Keratinocyte (primary cell): ENCODE measurements around the gene FUZ. TPM values are rescaled to one million over a fixed set of nuclear protein-coding genes. Genes with fewer than 3 reads are reported as not detected.

Source experiments
- DNase-seq: peaks from one replicate; pipeline ENCODE4 v3.0.0-alpha.2; 2011; ENCODE audit warnings: low read depth, missing footprints, low spot score
- FAIRE-seq: peaks from 2 replicates; lab custom pipeline; 2011; peaks lifted over from hg19 to GRCh38; lab: Jason Lieb, UNC
- H2AFZ ChIP-seq: 2 replicates; pipeline ENCODE4 v1.6.0; 2012; ENCODE audit warnings: low read length, control low read depth, inconsistent platforms; ENCODE audit not compliant: control insufficient read depth
- H3K27ac ChIP-seq: 2 replicates; pipeline ENCODE4 v1.5.1; 2011; ENCODE audit warnings: low read length; ENCODE audit not compliant: control insufficient read depth, insufficient read depth
- H3K27me3 ChIP-seq: 3 replicates; pipeline ENCODE4 v1.6.0; 2011; ENCODE audit warnings: low read length; ENCODE audit not compliant: control insufficient read depth, insufficient read depth; ENCODE audit errors: extremely low read depth
- H3K36me3 ChIP-seq, 2 experiments: 2 replicates in 1 of 2; 3 replicates in 1 of 2; pipeline ENCODE4 v1.5.1; 2011; ENCODE audit warnings: low read length in 2 of 2, mild to moderate bottlenecking in 1 of 2; ENCODE audit not compliant: control insufficient read depth in 2 of 2, insufficient read depth in 2 of 2; ENCODE audit errors: extremely low read depth in 1 of 2
- H3K4me1 ChIP-seq: 3 replicates; pipeline ENCODE4 v1.5.1; 2011; ENCODE audit warnings: low read length; ENCODE audit not compliant: control insufficient read depth, insufficient read depth; ENCODE audit errors: extremely low read depth
- H3K4me2 ChIP-seq: 3 replicates; pipeline ENCODE4 v1.6.0; 2011; ENCODE audit warnings: low read depth, low read length; ENCODE audit not compliant: control insufficient read depth, insufficient read depth; ENCODE audit errors: extremely low read depth
- H3K4me3 ChIP-seq, 3 experiments: fragments of 200-600 bp in 1 of 3; sonication (generic) in 1 of 3; 2 replicates in 2 of 3; 3 replicates in 1 of 3; pipeline ENCODE4 v1.5.1; 2011 to 2016; ENCODE audit warnings: low read length in 3 of 3, mild to moderate bottlenecking in 3 of 3, control low read depth in 2 of 3, inconsistent platforms in 1 of 3, low read depth in 1 of 3, mixed read lengths in 1 of 3, mixed run types in 1 of 3, moderate library complexity in 1 of 3; ENCODE audit not compliant: control insufficient read depth in 2 of 3, insufficient read depth in 2 of 3; ENCODE audit errors: extremely low read depth in 1 of 3
- H3K79me2 ChIP-seq: 2 replicates; pipeline ENCODE4 v1.6.0; 2012; ENCODE audit warnings: low read length; ENCODE audit not compliant: control insufficient read depth, insufficient read depth
- H3K9ac ChIP-seq: 3 replicates; pipeline ENCODE4 v1.6.0; 2011; ENCODE audit warnings: low read length; ENCODE audit not compliant: control insufficient read depth, insufficient read depth; ENCODE audit errors: extremely low read depth
- H3K9me1 ChIP-seq: 3 replicates; pipeline ENCODE4 v1.6.0; 2011; ENCODE audit warnings: low read length; ENCODE audit not compliant: control insufficient read depth, insufficient read depth; ENCODE audit errors: extremely low read depth
- H3K9me3 ChIP-seq: 2 replicates; pipeline ENCODE4 v1.5.1; 2012; ENCODE audit warnings: low read depth, low read length; ENCODE audit not compliant: control insufficient read depth
- H4K20me1 ChIP-seq: 3 replicates; pipeline ENCODE4 v1.6.0; 2011; ENCODE audit warnings: low read length; ENCODE audit not compliant: control insufficient read depth, insufficient read depth; ENCODE audit errors: extremely low read depth
- EZH2 ChIP-seq: IDR thresholded peaks from one replicate; pipeline ENCODE4 v1.6.1; 2012; ENCODE audit warnings: inconsistent platforms, mild to moderate bottlenecking, low read length, moderate library complexity
- dilution Hi-C: fragments of 300-500 bp; cut with MboI; formaldehyde crosslinking; loops from one replicate; pipeline ENCODE4 v1.7.0; 2020; ENCODE audit warnings: low sequenced_read_pairs; ENCODE audit not compliant: extremely low pct_ligation_motif_present
- polyA plus RNA-seq, 5 experiments: library from polyadenylated mRNA; depleted of rRNA in 3 of 5; stranded (reverse) in 3 of 5; stranded (forward) in 1 of 5; unstranded in 1 of 5; fragments of >200 nt; gene quantifications; 1 replicate in 1 of 5; 2 replicates in 3 of 5; 3 replicates in 1 of 5; pipeline versions ENCODE4 v1.2.1 to v1.2.3, GENCODE V29; 2011 to 2012; ENCODE audit warnings: missing spikeins in 2 of 5, low read depth in 1 of 5, low replicate concordance in 1 of 5
- TF ChIP-seq, protein P1 (sequence below), 3 experiments: IDR thresholded peaks in 1 of 3; conservative IDR thresholded peaks in 1 of 3; optimal IDR thresholded peaks in 1 of 3; 2 replicates in 2 of 3; 3 replicates in 1 of 3; pipeline versions ENCODE3 to v1.5.1; 2011; ENCODE audit warnings: low read length in 3 of 3, mild to moderate bottlenecking in 3 of 3, moderate library complexity in 2 of 3, control low read depth in 1 of 3, inconsistent platforms in 1 of 3; ENCODE audit not compliant: insufficient read depth in 2 of 3; ENCODE audit errors: extremely low read depth in 1 of 3

Gene FUZ
- polyA plus RNA-seq, 1 donor (not counting 4 experiments of a cell fraction or from before 2014, with no cell fraction given) = 3.7 TPM

DNA sequence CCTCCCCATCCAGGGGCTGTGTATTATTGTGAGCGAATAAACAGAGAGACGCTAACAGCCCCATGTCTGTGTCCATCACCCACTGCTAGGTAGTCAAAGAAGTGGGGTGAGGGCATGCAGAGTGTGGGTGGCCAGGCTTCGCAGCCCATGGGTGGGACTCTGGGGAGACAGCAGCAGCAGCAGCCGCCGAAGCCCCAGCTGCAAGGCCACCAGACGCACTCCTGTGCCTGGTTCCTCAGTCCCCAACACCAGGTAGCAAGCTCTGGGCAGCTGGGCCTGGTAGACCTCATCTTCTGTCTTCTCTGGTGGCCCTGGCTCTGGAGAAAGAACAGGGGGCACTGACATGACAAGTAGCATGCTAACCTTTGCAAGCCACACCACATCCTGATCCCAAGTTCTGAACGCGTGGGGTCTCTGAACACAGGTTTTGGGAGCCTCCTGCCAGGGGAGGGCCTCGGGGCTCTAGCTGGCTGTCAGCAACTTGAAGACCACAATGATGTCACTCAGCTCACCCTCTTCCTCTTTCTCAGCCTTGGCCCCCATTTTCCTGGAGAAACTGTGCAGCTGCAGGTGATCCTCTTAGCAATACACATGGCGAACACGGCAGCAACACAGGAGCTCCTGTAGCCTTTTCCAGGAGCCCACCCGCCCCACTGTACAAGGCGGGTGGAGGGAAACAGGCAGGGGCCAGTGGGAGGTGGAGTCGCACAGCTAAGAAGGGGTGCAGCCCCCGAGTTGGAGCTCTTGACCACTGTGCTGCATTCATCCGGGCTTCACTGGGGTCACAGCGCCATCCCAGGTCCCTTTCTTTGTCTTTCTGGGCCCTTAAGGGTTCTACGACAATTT is 5.8 kb downstream of the FUZ start:
- H4K20me1 ChIP-seq = no peaks in the 10 kb centered on the region
- H2AFZ ChIP-seq = no peak overlapping the region
- no peaks in the 10 kb centered on the region for H3K9me3 ChIP-seq
- no peak overlapping the region for H3K9ac ChIP-seq
- no peaks in the 10 kb centered on the region for H3K9me1 ChIP-seq
- no peak overlapping the region for H3K4me2 ChIP-seq
- no peak for DNase-seq
- dilution Hi-C loops = no loop called here
- TF ChIP-seq, protein P1, sequence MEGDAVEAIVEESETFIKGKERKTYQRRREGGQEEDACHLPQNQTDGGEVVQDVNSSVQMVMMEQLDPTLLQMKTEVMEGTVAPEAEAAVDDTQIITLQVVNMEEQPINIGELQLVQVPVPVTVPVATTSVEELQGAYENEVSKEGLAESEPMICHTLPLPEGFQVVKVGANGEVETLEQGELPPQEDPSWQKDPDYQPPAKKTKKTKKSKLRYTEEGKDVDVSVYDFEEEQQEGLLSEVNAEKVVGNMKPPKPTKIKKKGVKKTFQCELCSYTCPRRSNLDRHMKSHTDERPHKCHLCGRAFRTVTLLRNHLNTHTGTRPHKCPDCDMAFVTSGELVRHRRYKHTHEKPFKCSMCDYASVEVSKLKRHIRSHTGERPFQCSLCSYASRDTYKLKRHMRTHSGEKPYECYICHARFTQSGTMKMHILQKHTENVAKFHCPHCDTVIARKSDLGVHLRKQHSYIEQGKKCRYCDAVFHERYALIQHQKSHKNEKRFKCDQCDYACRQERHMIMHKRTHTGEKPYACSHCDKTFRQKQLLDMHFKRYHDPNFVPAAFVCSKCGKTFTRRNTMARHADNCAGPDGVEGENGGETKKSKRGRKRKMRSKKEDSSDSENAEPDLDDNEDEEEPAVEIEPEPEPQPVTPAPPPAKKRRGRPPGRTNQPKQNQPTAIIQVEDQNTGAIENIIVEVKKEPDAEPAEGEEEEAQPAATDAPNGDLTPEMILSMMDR (optimal IDR thresholded peaks at IDR 0.05 in 1 of 3, IDR thresholded peaks at IDR 0.05 in 1 of 3, conservative IDR thresholded peaks at IDR 0.05 in 1 of 3; ENCODE audit: extremely low read depth in 1 of 3, insufficient read depth in 2 of 3, low read length in 3 of 3) = no peak
- TF ChIP-seq EZH2 = no peak
- no peak overlapping the region for H3K27ac ChIP-seq
- no peak for FAIRE-seq
- H3K4me1 ChIP-seq = peaks cover 10% of the 10 kb centered on the region
- H3K79me2 ChIP-seq = no peaks in the 10 kb centered on the region
- no peaks in the 10 kb centered on the region for H3K27me3 ChIP-seq
- no peak overlapping the region for H3K4me3 ChIP-seq
- H3K36me3 ChIP-seq = peaks cover 8 to 17% of the 10 kb centered on the region in 2 experiments

DNA sequence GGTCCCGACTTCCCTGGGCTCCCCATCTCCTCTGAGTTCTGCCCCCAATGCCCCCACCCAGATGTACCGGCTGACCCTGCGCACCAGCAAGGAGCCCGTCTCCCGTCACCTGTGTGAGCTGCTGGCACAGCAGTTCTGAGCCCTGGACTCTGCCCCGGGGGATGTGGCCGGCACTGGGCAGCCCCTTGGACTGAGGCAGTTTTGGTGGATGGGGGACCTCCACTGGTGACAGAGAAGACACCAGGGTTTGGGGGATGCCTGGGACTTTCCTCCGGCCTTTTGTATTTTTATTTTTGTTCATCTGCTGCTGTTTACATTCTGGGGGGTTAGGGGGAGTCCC is 6.5 kb downstream of the FUZ start:
- H3K9me1 ChIP-seq = no peaks in the 10 kb centered on the region
- H3K9me3 ChIP-seq = no peaks in the 10 kb centered on the region
- H3K9ac ChIP-seq = no peak overlapping the region
- no peak overlapping the region for H2AFZ ChIP-seq
- DNase-seq (no peak), FAIRE-seq (no peak)
- peaks cover 8 to 17% of the 10 kb centered on the region in 2 experiments for H3K36me3 ChIP-seq
- no peak overlapping the region for H3K4me3 ChIP-seq
- no peaks in the 10 kb centered on the region for H3K79me2 ChIP-seq
- no peak for TF ChIP-seq EZH2
- TF ChIP-seq, protein P1 (optimal IDR thresholded peaks at IDR 0.05 in 1 of 3, IDR thresholded peaks at IDR 0.05 in 1 of 3, conservative IDR thresholded peaks at IDR 0.05 in 1 of 3; ENCODE audit: extremely low read depth in 1 of 3, insufficient read depth in 2 of 3, low read length in 3 of 3) = no peak
- H3K27ac ChIP-seq = no peak overlapping the region
- H4K20me1 ChIP-seq = no peaks in the 10 kb centered on the region
- peaks cover 10% of the 10 kb centered on the region for H3K4me1 ChIP-seq
- dilution Hi-C loops = no loop called here
- no peaks in the 10 kb centered on the region for H3K27me3 ChIP-seq
- no peak overlapping the region for H3K4me2 ChIP-seq
